ENCODE results near the gene PSMD1.

The PSMD1 gene

DNA sequence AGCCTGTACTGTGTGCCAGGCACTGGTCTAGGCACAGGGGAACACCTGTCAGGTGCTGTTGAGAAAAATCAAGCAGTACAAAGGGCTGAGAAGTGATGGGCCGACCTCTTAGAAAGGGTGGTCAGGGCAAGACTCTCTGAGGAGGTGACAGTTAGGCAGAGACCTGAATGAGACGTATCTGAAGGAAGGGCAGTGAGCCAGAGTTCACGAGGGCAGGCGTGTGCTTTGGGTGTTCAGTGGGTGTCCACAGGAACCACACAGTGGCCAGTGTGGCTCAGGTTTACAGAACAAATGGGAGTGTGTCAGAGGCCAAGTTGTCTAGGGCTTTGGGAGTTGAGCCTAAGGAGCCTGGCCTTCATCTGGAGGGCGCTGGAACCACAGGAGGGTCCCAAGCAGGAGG lies 147.9 kb downstream of the PSMD1 start:
- H3K4me3 ChIP-seq (ENCODE audit: low read length), result no peak overlapping the region
- TF ChIP-seq, protein P1, sequence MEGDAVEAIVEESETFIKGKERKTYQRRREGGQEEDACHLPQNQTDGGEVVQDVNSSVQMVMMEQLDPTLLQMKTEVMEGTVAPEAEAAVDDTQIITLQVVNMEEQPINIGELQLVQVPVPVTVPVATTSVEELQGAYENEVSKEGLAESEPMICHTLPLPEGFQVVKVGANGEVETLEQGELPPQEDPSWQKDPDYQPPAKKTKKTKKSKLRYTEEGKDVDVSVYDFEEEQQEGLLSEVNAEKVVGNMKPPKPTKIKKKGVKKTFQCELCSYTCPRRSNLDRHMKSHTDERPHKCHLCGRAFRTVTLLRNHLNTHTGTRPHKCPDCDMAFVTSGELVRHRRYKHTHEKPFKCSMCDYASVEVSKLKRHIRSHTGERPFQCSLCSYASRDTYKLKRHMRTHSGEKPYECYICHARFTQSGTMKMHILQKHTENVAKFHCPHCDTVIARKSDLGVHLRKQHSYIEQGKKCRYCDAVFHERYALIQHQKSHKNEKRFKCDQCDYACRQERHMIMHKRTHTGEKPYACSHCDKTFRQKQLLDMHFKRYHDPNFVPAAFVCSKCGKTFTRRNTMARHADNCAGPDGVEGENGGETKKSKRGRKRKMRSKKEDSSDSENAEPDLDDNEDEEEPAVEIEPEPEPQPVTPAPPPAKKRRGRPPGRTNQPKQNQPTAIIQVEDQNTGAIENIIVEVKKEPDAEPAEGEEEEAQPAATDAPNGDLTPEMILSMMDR (conservative IDR thresholded peaks at IDR 0.05; ENCODE audit: low read length), result no peak
- DNase-seq (ENCODE audit: low read depth), result no peak

DNA sequence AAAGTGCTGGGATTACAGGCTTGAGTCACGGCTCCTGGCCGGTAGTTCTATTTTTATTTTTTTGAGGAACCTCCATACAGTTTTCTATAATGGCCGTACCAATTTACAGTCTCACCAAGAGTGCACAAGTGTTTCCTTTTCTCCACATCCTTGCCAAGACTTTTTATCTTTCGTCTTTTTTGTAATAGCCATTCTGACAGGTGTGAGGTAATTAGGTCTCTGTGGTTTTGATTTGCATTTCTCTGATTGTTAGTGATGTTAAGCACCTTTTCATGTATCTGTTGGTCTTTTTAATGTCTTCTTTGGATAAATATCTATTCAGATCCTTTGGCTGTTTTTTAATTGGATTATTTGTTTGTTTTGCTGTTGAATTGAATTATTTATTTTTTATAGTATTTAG lies 151.1 kb downstream of the PSMD1 start:
- H3K4me3 ChIP-seq (ENCODE audit: low read length), result no peak overlapping the region
- no peak for DNase-seq (ENCODE audit: low read depth)
- TF ChIP-seq, protein P1 (conservative IDR thresholded peaks at IDR 0.05; ENCODE audit: low read length), result no peak

DNA sequence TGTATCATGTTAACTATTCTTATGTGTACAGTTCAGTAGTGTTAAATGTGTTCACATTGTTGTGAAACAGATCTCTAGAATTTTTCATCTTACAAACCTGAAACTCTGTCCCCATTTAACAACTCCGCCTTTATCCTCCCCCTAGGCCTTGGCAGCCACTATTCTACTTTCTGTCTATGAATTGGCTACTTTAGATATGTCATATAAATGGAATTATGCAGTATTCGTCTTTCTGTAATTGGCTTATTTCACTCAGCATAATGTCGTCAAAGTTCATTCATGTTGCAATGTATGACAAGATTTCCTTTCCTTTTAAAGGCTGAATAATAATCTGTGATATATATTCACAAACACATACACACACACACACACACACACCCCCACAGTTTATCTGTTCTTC lies 154.1 kb downstream of the PSMD1 start:
- TF ChIP-seq, protein P1 (conservative IDR thresholded peaks at IDR 0.05; ENCODE audit: low read length), result no peak
- no peak overlapping the region for H3K4me3 ChIP-seq (ENCODE audit: low read length)

DNA sequence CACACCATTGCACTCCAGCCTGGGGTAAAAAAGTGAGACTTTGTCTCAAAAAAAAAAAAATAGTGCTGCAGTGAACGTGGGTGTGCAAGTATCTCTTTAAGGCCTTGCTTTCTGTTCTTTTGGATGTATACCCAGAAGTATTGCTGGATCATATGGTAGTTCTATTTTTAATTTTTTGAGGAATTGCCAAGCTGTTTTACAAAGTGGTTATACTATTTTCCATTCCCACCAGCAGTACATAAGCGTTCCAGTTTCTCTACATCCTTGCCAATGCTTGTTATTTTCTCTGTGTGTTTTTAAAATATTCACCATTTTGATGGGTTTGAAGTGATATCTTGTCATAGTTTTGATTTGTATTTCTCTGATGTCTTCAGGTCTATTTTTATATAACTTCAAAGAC lies 154.8 kb downstream of the PSMD1 start:
- no peak for DNase-seq (ENCODE audit: low read depth)
- no peak overlapping the region for H3K4me3 ChIP-seq (ENCODE audit: low read length)
- TF ChIP-seq, protein P1 (conservative IDR thresholded peaks at IDR 0.05; ENCODE audit: low read length), result no peak

More for the DNA sequence above, 154.1 kb downstream of the PSMD1 start:
- no peak for DNase-seq (ENCODE audit: low read depth)

DNA sequence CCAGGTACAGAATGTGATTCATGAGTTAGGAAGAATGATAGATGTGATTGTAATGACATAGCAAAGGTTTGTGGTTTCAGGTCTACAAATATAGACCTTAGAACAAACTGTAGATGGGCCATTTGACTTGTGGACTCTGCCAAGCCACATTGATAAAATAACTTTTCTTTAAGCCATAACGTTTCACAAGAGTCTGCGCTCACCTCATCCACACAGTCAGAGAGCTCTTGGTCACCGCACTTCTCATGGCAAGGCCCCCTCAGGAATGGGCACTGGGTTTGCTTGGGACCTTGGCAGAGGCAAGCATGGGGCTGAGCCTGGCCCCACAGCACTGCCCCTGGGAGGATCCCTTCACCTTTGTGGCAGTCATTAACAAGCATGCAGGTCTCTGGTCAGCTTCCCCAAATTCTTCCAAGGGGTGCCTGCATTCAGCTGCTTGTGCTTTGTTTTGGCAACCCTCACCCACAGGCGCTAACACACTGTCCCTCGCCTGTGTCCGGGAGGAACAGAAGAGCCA lies 155.7 kb downstream of the PSMD1 start:
- no peak overlapping the region for H3K4me3 ChIP-seq (ENCODE audit: low read length)
- DNase-seq (ENCODE audit: low read depth), result no peak
- TF ChIP-seq, protein P1 (conservative IDR thresholded peaks at IDR 0.05; ENCODE audit: low read length), result no peak

DNA sequence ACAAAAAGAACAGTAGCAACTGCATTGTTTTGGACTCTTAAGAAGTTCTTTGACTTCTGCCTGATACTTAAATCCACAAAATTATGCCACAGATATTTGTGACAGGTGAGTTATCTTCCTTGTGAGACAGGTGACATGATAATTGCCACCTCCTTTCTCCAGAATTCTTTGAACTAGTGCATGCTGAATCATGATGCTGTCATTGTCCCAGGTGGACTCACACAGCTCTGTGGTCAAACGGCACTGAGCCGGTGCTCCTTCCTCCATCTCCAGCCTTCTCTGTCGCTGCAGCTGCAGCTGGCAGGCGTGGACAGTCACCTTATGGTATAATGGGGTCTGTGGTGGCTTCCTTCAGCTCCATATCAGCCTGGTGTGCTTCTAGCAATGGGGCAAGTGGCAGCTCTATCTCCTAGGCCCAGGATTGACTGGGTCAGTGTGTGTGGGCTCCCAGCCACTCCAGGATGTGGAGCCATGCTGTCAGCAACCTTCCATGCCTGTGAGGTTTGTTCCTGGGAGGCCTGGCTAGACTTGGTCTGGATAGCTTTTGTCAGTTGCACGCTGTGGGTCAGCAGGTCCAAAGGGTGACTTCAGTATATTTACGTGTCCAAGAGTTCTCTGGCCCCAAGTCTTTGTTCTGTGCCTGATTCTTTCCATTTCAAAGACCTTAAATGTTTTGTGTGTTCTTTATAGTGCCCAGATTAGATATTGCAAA lies 157.4 kb downstream of the PSMD1 start:
- DNase-seq (ENCODE audit: low read depth), result no peak
- H3K4me3 ChIP-seq (ENCODE audit: low read length), result no peak overlapping the region
- TF ChIP-seq, protein P1 (conservative IDR thresholded peaks at IDR 0.05; ENCODE audit: low read length), result no peak

DNA sequence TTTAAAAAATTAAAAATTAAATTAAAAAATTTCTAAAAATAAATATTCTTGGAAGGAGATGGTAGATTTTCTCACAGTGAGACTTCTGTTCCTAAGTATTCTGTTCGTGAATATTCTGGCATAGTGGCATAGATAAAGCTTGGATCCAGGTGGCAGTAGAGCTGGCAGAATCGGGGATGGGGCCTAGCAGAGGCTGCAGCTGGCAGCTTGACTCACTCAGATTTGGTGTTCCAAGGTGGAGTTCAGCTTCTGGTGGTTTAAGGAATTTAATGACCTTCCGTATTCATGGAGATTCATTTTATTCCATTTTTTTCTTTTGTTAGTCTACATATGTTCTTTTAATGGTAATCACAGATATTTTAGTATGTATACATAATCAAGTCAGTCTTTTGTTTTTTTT lies 161.7 kb downstream of the PSMD1 start:
- DNase-seq (ENCODE audit: low read depth), result no peak
- no peak overlapping the region for H3K4me3 ChIP-seq (ENCODE audit: low read length)
- TF ChIP-seq, protein P1 (conservative IDR thresholded peaks at IDR 0.05; ENCODE audit: low read length), result no peak

Measured in AG10803 (cell line).